ENCODE results near the gene TSKU.
"Not testable (repeated sequence)": the region's sequence is repeated elsewhere in the genome, so short reads cannot be mapped to it uniquely, and the experiment has no call there.

TSKU gene

GRCh38 chr11:76782531-76783293 lies 444 bp upstream of the TSKU start:
- TF ChIP-seq POLR2A (IDR thresholded peaks at IDR 0.05; ENCODE audit: low read depth, low read length), result no peak
- DNase-seq (ENCODE audit: insufficient read length, low spot score) (peak; percentile 87), FAIRE-seq (no peak)

DNA sequence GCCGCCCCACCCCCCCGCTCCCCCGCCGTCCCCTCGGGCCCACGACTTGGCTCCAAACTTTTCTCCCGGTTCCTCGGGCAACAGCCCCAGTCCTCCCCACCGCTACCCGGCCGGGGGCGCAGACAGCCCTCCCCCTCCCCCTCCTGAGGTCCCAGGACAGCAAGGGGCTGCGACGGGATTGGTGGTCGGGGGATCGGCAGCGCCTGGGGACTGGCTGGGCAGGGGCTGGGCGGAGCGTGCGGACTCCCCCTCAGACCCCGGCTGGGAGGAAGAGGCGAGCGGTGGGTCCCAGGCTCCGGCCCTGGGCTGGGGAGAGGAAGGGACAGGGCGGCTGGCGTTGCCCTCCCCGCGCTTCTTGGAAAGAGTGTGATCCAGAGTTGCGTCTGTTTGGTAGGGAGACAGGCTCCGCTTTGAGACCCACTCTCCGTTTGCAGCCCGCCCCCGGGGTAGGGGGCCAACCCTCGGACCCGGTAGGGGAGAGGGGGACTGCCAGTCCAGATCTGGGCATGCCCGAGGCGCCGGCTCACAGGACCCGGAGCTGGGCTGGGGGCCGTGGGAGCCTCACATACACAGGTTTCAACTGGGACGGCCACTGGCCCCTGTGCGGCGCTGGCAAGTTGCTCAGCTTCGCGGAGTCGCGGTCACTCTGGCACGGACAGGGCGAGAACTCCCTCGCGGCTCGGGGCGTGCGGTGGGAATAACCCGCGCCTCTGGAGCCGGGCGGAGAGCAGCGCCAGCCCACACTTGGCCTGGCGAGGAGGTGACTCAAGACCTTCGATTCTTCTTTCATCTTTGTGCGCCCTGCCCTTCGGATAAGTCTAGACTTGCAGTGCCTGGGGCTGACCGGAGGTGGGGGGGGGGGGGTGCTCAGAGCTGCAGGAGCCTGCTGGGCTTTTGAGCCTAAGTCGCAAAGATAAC lies 999 bp downstream of the TSKU start:
- DNase-seq (ENCODE audit: insufficient read length, low spot score) (peak; percentile 79), FAIRE-seq (no peak)
- TF ChIP-seq POLR2A (IDR thresholded peaks at IDR 0.05; ENCODE audit: low read depth, low read length), result peak; percentile 5; the same call in 1 of the 2 replicates

- DNase-seq (ENCODE audit: insufficient read length, low spot score) (no peak), FAIRE-seq (no peak)
Observed at GRCh38 chr11:76785513-76785912, 2.4 kb downstream of the TSKU start.

GRCh38 chr11:76786016-76786415 lies 2.9 kb downstream of the TSKU start:
- DNase-seq (ENCODE audit: insufficient read length, low spot score) (no peak), FAIRE-seq (no peak)
- no peak for TF ChIP-seq POLR2A (IDR thresholded peaks at IDR 0.05; ENCODE audit: low read depth, low read length)

More at GRCh38 chr11:76785513-76785912, 2.4 kb downstream of the TSKU start:
- TF ChIP-seq POLR2A (IDR thresholded peaks at IDR 0.05; ENCODE audit: low read depth, low read length), result no peak

GRCh38 chr11:76786441-76787014 lies 3.4 kb downstream of the TSKU start:
- FAIRE-seq (no peak), DNase-seq (ENCODE audit: insufficient read length, low spot score) (no peak)
- TF ChIP-seq POLR2A (IDR thresholded peaks at IDR 0.05; ENCODE audit: low read depth, low read length), result no peak

DNA sequence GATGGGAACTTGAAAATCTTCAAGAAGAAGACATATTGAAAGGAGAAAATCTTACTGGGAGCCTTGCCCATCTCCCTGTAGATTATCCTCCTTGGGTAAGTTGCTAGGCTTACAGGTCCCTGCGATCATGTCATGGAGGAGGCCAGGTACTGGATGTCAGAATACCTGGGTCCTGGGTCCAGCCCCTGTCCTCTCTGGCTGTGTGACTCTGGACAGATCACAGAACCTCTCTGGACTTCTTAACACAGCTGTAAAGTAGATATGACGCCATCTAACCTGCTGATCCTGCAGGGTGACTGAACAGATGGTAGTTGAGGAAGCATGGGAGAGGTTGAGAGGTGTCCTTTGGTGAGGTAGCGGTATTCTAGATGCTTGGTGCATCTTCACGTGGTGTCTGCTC lies 4.1 kb downstream of the TSKU start:
- FAIRE-seq (no peak), DNase-seq (ENCODE audit: insufficient read length, low spot score) (no peak)
- TF ChIP-seq POLR2A (IDR thresholded peaks at IDR 0.05; ENCODE audit: low read depth, low read length), result no peak

GRCh38 chr11:76787911-76788596 lies 4.9 kb downstream of the TSKU start:
- no peak for TF ChIP-seq POLR2A (IDR thresholded peaks at IDR 0.05; ENCODE audit: low read depth, low read length)
- no peak for DNase-seq (ENCODE audit: insufficient read length, low spot score)
- no peak for FAIRE-seq

- FAIRE-seq (no peak), DNase-seq (ENCODE audit: insufficient read length, low spot score) (no peak)
- TF ChIP-seq POLR2A (IDR thresholded peaks at IDR 0.05; ENCODE audit: low read depth, low read length), result no peak
Observed at GRCh38 chr11:76788661-76789442, 5.7 kb downstream of the TSKU start.

GRCh38 chr11:76789443-76789719 lies 6.2 kb downstream of the TSKU start:
- FAIRE-seq, result no peak
- no peak for TF ChIP-seq POLR2A (IDR thresholded peaks at IDR 0.05; ENCODE audit: low read depth, low read length)
- DNase-seq (ENCODE audit: insufficient read length, low spot score), result no peak

- no peak for TF ChIP-seq POLR2A (IDR thresholded peaks at IDR 0.05; ENCODE audit: low read depth, low read length)
- FAIRE-seq, result no peak
Observed at GRCh38 chr11:76790251-76790650, 7.1 kb downstream of the TSKU start.

GRCh38 chr11:76791002-76791770 lies 8.0 kb downstream of the TSKU start:
- not testable (repeated sequence) for DNase-seq (ENCODE audit: insufficient read length, low spot score); FAIRE-seq

More at GRCh38 chr11:76790251-76790650, 7.1 kb downstream of the TSKU start:
- no peak for DNase-seq (ENCODE audit: insufficient read length, low spot score)

DNA sequence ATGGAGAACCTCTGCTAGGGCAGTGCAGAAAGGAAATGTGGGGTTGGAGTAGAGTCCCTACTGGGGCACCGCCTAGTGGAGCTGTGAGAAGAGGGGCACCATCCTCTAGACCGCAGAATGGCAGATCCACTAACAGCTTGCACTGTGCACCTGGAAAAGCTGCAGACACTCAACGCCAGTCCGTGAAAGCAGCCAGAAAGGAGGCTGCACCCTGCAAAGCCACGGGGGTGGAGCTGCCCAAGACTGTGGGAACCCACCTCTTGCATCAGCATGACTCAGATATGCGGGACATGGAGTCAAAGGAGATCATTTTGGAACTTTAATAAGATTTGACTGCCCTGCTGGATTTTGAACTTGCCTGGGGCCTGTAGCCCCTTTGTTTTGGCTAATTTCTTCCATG lies 8.7 kb downstream of the TSKU start:
- FAIRE-seq (no peak), DNase-seq (ENCODE audit: insufficient read length, low spot score) (no peak)
- TF ChIP-seq POLR2A (IDR thresholded peaks at IDR 0.05; ENCODE audit: low read depth, low read length), result no peak
